Activated T-cell treated with anti-CD3 and anti-CD28 coated beads for 24 hours (primary cell): Measurements from ENCODE around the gene ATG9A.
A peak's percentile ranks its signal among the peaks of the same experiment; 100 is the strongest.
"Not testable (repeated sequence)": the region's sequence is repeated elsewhere in the genome, so short reads cannot be mapped to it uniquely, and the experiment has no call there.

Experiments used
- DNase-seq: peaks from one replicate; pipeline ENCODE4 v3.0.0-alpha.2; 2020; ENCODE audit warnings: low read depth

The ATG9A gene

GRCh38 chr2:219206328-219207133 is 22.9 kb downstream of the ATG9A start, which contains the start of gene ZFAND2B:
Gene ZFAND2B, plus strand, starts transcription at chr2:219206782. Its CDS starts 206 bp downstream, at chr2:219206988.
- DNase-seq: peak; percentile 92

DNA sequence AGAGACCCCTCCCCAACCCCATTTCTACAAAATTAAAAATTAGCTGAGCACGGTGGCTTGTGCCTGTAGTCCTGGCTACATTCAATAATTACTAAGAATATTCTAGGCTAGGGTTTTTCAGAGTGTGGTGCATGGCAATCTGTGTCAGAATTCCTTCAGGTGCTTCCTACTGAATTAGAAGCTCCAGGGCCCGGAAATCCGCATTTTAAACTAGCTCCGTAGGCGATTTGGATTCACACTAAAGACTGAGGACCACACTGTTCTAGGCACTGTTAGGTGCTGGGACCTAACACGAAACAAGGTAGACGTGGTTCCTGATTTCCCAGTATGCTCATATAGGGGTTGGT is 23.5 kb downstream of the ATG9A start:
- no peak for DNase-seq

GRCh38 chr2:219205165-219205538 is 24.3 kb downstream of the ATG9A start:
- no peak for DNase-seq

- DNase-seq: no peak
Measured at GRCh38 chr2:219204425-219205164, 24.8 kb downstream of the ATG9A start.

GRCh38 chr2:219201331-219201730 is 28.1 kb downstream of the ATG9A start:
- DNase-seq: not testable (repeated sequence)

- not testable (repeated sequence) for DNase-seq
Measured at GRCh38 chr2:219200502-219201326, 28.7 kb downstream of the ATG9A start.

- no peak for DNase-seq
Measured at GRCh38 chr2:219199470-219200211, 29.8 kb downstream of the ATG9A start.

GRCh38 chr2:219198974-219199373 is 30.5 kb downstream of the ATG9A start:
- no peak for DNase-seq

- no peak for DNase-seq
Measured at GRCh38 chr2:219197388-219197787, 32.0 kb downstream of the ATG9A start.

DNA sequence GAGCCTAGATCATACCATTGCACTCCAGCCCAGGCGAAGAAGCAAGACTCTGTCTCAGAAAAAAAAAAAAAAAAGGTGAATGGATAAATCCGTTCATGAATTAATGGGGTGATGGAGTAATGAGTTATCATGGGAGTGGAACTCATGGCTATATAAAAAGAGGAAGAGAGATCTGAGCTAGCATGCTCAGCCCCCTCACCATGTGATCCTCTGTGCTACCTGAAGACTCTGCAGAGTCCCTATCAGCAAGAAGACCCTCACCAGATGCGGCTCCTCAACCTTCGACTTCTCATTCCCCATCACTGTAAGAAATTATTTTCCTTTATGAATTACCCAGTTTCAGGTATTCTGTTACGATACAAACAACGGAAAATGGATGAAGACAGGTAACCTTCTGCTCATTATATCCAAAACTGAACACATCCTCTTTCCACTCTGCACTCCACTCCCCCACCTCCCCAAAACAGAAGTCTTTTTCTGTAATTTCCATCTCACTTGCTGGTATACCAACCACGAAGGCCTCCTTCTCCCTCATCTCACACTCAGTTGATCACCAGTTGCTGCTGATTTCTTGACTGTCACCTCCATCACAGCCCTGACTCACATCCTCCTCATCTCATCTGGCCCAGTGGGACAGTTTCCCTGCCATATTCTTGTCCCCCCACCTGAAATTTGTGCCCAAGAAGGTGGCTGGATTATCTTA is 42.5 kb downstream of the ATG9A start:
- DNase-seq: no peak

- DNase-seq: no peak
Measured at GRCh38 chr2:219184121-219184520, 45.3 kb downstream of the ATG9A start.

DNA sequence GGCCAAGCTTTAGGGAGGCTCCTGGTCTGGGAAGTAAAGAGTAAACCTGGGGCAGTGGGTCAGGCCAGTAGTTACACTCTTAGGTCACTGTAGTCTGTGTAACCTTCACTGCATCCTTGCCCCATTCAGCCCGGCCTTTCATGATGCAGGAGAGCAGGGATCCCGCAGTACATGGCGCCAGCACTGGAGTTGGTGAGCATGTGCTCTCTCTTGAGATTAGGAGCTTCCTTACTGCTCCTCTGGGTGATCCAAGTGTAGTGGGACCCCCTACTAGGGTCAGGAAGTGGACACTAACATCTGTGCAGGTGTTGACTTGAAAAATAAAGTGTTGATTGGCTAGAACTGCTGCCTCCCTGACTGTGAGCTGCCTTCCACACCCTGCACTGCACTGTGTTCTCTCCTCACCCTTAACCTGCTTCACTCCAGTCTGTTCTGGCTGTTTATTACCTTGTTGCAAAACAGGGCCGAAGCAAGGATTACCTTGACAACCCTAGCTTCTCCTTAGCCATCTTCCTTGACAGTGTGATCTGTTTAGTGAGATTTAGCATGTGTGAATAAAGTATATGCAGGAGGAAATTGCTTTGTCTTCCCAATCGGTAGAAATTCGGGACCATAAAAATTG is 46.2 kb downstream of the ATG9A start:
- DNase-seq: no peak

DNA sequence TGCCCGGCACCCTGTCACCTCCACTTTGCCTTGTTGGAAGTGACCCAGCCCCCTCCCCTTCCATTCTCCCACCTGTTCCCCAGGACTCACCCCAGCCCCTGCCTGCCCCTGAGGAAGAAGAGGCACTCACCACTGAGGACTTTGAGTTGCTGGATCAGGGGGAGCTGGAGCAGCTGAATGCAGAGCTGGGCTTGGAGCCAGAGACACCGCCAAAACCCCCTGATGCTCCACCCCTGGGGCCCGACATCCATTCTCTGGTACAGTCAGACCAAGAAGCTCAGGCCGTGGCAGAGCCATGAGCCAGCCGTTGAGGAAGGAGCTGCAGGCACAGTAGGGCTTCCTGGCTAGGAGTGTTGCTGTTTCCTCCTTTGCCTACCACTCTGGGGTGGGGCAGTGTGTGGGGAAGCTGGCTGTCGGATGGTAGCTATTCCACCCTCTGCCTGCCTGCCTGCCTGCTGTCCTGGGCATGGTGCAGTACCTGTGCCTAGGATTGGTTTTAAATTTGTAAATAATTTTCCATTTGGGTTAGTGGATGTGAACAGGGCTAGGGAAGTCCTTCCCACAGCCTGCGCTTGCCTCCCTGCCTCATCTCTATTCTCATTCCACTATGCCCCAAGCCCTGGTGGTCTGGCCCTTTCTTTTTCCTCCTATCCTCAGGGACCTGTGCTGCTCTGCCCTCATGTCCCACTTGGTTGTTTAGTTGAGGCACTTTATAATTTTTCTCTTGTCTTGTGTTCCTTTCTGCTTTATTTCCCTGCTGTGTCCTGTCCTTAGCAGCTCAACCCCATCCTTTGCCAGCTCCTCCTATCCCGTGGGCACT is 46.9 kb downstream of the ATG9A start:
- DNase-seq: no peak

GRCh38 chr2:219181531-219181930 is 47.9 kb downstream of the ATG9A start:
- DNase-seq: no peak

GRCh38 chr2:219180961-219181360 is 48.5 kb downstream of the ATG9A start:
- no peak for DNase-seq

GRCh38 chr2:219179601-219180465 is 49.6 kb downstream of the ATG9A start:
- no peak for DNase-seq

GRCh38 chr2:219178377-219179175 is 50.9 kb downstream of the ATG9A start:
- DNase-seq: peak; percentile 27
